GM12873 (cell line): ENCODE measurements around the gene PYGB.

Source experiments
- TF ChIP-seq, protein P1 (sequence below): IDR thresholded peaks from 2 replicates; pipeline ENCODE4 v1.5.1; 2012; ENCODE audit warnings: low read depth, mild to moderate bottlenecking, moderate library complexity, low read length, control low read depth; ENCODE audit not compliant: insufficient read depth; ENCODE audit errors: missing control alignments

PYGB gene

DNA sequence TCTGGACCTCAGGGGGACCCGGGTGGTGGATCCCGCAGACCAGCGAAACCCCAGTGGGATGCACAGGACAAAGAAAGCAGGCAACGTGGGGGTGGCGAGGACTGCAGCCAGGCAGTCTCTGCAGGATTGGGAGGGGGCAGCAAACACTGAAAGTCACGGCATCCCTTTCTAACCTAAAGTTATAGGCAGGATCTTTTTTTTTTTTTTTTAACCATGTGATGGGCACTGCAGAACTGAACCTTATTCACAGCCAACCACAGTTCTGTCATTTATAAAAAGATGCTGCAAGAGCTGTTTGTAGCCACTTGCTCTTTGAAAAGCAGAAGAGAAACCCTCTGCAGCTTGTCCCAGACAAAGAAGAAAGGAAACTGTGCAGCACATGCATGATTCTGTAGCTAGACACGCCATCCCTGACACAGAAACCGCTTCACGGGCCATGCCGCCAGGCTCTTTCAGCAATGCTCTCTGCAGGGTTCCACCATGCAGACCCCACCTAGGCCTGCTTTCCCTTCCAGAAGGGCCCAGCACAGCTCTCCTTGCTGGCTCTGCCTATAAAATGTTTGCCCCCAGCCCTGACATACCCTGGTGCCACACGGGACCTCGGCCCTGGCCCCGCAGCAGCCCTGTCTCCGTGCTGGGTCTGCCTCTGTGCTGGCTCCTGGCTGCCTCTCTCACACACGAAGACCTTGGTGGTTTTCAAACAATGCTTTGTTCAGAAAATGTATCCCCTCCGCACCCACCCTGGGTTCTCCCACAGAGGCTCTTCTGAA, 70.8 kb downstream of the PYGB start:
- TF ChIP-seq, protein P1, sequence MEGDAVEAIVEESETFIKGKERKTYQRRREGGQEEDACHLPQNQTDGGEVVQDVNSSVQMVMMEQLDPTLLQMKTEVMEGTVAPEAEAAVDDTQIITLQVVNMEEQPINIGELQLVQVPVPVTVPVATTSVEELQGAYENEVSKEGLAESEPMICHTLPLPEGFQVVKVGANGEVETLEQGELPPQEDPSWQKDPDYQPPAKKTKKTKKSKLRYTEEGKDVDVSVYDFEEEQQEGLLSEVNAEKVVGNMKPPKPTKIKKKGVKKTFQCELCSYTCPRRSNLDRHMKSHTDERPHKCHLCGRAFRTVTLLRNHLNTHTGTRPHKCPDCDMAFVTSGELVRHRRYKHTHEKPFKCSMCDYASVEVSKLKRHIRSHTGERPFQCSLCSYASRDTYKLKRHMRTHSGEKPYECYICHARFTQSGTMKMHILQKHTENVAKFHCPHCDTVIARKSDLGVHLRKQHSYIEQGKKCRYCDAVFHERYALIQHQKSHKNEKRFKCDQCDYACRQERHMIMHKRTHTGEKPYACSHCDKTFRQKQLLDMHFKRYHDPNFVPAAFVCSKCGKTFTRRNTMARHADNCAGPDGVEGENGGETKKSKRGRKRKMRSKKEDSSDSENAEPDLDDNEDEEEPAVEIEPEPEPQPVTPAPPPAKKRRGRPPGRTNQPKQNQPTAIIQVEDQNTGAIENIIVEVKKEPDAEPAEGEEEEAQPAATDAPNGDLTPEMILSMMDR, result no peak

DNA sequence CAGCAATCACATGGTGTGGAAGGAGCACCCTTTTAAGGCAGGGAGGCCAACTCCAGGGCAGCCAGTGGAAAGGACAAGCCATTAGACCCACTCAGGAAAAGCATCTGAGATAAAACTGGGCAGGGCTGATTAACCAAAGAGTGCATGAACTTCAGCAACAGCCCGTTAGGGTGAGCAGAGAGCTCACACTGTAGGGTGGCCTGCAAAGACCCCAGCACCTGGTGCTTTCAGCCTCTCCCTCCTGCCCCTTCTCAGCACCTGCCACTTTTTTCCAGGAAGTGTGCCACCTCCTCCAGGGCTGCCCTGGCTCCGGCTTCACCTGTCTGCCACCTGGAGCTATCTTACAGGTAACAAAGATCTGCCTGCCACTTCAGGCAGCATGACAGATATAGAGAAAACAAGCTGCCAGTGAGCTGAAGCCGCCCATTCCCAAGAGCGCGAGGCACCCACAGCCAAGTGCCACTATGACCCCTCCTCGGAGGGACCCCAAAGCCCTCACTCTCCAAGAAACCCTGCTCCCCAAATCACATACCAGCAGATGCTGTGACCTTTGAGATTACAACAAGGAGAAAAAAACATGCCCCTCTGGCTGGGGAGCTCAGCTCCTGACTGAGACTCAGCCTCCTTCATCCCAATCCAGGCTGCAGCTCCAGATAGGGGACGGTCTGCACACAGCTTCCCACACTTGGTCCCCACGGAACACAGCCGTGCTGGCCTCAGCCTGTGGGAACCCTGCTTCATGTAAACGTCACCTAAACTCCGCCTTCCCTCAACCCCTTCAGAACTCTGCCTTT, 71.6 kb downstream of the PYGB start:
- TF ChIP-seq, protein P1, result peak; percentile 31

DNA sequence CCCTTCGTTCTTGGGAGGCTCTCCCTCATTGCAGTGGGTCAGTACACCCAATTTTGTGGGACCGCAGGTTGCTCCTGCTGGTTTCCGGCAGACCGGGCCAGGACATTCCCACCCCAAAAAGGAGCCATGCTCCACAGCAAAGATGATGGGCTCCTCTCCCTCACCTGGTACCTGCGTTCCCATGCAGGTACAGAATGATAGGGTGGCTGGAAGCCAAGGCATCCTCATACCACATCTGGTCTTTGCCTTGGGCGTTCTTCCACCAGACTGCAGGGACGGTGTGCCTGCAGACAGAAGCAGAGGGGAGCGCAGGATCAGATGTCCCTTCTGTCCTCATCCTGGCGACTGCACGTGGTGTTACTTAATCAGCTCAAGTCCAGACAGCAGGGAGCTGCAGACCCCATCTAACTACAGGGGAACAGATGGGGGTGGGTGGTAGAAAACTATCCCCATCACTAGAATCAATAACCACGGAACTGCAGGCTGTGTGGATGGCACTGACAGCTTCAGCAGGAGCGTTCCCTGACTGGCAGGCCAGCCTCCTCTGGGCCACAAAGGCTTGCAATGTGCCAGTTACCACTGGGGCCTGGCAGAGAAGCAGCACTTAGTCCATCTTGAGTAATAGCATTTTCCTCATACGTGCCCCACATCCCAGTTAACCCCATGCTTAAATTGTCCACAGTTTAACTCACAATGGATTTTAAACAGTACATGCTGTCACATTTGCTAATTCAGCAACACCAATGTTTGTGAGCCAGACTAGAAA, 72.3 kb downstream of the PYGB start:
- TF ChIP-seq, protein P1, result no peak

DNA sequence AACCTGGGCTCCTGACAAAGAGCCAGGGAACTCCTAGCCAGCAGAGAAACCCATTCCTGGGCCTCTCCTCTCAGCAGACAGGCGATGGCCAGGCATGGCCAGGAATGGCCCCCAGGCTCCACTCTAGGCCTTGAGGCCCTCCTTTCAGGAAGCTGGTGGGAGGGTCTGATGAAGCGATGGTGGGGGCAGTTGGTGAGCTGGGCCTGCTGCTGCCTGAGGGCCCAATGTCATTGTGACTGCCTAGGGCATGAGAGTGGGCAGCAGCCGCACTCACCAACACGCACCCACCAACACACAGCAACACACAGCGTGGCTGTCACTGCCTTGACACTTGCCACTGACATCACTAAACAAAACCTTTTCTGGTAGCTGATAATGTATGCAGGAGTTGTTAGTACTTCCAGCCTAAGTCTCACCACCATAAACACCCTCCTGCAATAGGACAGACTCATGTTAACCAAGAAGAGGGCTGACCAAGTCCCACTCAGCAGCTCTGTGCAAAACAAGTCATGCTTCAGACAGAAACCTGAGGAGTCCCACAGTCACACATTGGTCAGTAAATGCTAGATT, 73.5 kb downstream of the PYGB start:
- TF ChIP-seq, protein P1, result no peak

DNA sequence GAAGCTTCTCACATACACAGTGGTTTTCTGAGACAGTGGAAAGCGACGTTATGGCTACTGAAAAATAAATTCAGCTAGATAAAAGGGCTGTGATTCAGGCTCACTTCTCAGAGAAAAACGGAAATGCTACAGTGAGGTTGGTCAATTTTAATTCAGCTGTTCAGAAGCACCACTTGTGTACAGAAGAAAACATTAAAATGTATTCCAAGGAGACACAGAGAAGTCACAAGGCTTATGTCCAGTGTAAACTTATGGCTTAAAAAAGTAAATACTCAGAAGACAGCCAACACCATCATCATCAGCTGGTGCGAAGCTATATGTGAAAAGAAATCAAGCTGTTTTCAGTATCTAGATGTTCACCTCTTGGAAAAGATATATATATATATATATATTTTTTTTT, 74.1 kb downstream of the PYGB start:
- TF ChIP-seq, protein P1, result no peak

DNA sequence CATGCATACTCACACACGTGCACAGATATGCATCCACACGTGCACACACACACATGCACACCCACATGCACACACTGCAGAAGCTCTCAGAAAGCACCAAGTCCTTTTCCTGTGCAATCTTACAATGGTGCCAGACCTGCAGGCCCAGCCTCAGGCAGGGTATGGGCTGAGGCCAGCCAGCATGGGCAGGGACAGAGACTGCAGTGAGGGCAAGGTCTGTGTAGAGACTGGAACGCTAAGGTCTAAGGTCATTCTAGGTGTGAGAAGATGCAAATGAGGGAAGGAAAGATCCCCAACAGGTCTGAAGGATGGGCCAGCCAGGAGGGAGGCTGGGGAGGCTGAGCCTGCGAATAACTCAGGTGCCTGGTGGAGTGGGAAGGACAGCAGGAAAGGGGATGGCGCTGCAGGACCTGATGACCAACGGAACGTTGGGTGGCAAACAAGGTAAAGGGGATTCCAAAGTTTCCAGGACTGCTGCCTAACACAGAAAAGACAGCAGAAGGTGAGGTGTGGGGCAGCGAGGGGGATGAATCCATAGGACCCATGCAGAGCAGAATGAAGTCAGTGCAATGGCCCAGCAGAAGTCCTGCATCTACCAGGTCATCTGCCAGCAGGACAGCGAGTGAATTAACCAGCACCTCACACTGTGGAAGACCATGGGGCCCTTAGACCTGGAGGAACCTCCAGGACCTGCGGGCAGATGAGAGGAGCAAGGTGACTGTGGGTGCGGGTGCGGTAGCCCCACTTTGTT, 75.8 kb downstream of the PYGB start:
- TF ChIP-seq, protein P1, result no peak
